ENCODE results near the gene CATSPERZ.

CATSPERZ gene

DNA sequence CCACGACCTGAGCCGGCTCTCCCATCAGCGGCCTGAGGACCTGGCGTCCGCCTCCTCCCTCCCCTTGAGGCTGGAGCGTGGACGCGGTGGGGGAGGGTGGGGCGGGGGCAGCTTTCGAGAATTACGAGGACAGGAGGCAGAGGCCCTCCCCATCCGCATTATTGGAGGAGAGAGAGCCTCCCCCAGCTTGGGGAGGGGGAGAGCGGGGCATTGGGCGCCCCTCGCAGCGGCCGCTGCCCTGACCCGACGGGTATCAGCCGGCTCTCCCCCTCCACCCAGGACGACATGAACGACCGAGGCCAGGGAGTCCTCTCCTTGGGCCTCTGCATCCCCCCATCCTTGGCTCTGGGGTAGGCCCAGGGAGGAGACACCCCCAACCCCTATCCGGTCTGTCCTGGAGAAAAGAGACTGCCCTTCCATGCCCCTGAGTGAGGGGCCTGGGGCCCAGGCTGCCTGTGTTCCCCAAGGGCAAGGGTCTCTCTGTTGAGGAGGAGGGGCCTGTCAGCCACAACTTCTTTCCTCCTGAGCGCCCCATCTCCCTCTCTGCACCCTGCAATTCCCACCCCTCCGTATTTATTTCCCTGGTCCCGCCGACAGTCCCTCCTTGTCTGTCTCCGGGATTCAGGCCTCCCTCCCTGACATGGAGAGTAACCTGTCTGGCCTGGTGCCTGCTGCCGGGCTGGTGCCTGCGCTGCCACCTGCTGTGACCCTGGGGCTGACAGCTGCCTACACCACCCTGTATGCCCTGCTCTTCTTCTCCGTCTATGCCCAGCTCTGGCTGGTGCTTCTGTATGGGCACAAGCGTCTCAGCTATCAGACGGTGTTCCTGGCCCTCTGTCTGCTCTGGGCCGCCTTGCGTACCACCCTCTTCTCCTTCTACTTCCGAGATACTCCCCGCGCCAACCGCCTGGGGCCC lies 14.0 kb upstream of the CATSPERZ start:
- Histone ChIP-seq H3K4me3 (ENCODE audit: low read depth in 1 of 2, low read length in 2 of 2) (peak overlapping the region; percentile 66 to 91), H3K27me3 (ENCODE audit: control insufficient read depth in 1 of 2, insufficient read depth in 2 of 2, low read length in 2 of 2) (peaks cover 7 to 12% of the 10 kb centered on the region in 2 donors), H3K36me3 (ENCODE audit: control insufficient read depth in 1 of 2, insufficient read depth in 2 of 2, low read length in 2 of 2) (peaks cover 0 to 7% of the 10 kb centered on the region in 2 donors), H3K27ac (ENCODE audit: low read depth, low read length) (peak overlapping the region; percentile 97), H3K4me1 (ENCODE audit: control insufficient read depth in 1 of 2, insufficient read depth in 2 of 2, low read length in 2 of 2) (peaks cover 20 to 23% of the 10 kb centered on the region in 2 donors), H3K9ac (ENCODE audit: low read depth in 1 of 2, low read length in 2 of 2) (peak overlapping the region; percentile 60 to 88), H3K9me3 (ENCODE audit: control insufficient read depth in 1 of 2, low read length in 2 of 2) (no peaks in the 10 kb centered on the region)

DNA sequence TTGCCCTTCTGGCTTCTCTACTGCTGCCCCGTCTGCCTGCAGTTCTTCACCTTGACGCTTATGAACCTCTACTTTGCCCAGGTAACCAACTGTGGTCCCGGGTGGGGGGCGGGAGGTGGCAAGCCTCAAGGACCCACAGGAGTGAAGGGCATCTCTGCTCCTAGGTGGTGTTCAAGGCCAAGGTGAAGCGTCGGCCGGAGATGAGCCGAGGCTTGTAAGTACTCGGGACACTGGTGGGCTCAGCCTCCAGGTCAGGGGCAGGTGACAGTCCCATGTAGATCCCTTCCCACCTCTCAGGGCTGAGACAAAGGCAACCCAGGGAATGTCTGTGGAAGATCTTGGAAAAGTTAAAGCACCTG lies 13.4 kb upstream of the CATSPERZ start:
- Histone ChIP-seq H3K36me3 (ENCODE audit: control insufficient read depth in 1 of 2, insufficient read depth in 2 of 2, low read length in 2 of 2) (peaks cover 0 to 4% of the 10 kb centered on the region in 2 donors), H3K27me3 (ENCODE audit: control insufficient read depth in 1 of 2, insufficient read depth in 2 of 2, low read length in 2 of 2) (peaks cover 10 to 16% of the 10 kb centered on the region in 2 donors), H3K4me3 (ENCODE audit: low read depth in 1 of 2, low read length in 2 of 2) (no peak overlapping the region), H3K9me3 (ENCODE audit: control insufficient read depth in 1 of 2, low read length in 2 of 2) (no peaks in the 10 kb centered on the region), H3K4me1 (ENCODE audit: control insufficient read depth in 1 of 2, insufficient read depth in 2 of 2, low read length in 2 of 2) (peaks cover 20 to 23% of the 10 kb centered on the region in 2 donors), H3K27ac (ENCODE audit: low read depth, low read length) (no peak overlapping the region), H3K9ac (ENCODE audit: low read depth in 1 of 2, low read length in 2 of 2) (peak overlapping the region in 1 of 2 donors; percentile 88)

DNA sequence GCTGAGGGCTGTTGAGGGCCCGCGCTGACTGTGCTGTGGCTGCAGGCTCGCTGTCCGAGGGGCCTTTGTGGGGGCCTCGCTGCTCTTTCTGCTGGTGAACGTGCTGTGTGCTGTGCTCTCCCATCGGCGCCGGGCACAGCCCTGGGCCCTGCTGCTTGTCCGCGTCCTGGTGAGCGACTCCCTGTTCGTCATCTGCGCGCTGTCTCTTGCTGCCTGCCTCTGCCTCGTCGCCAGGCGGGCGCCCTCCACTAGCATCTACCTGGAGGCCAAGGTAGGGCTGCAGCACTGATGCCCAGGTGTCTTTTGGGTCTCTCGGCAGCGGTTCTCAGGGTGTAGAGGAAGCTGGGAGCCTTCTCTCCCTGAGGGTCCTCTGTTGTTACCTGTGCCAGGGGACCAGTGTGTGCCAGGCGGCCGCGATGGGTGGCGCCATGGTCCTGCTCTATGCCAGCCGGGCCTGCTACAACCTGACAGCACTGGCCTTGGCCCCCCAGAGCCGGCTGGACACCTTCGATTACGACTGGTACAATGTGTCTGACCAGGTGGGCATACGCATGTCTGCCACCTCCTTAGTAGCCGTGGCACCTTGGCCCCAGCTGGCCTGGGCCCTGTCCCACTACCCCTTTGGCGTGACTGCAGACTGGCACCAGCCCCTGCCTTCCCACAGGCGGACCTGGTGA lies 12.3 kb upstream of the CATSPERZ start:
- no peak overlapping the region for H3K27ac ChIP-seq (ENCODE audit: low read depth, low read length)
- no peaks in the 10 kb centered on the region for H3K36me3 ChIP-seq (ENCODE audit: control insufficient read depth in 1 of 2, insufficient read depth in 2 of 2, low read length in 2 of 2)
- H3K9ac ChIP-seq (ENCODE audit: low read depth in 1 of 2, low read length in 2 of 2) = no peak overlapping the region
- H3K9me3 ChIP-seq (ENCODE audit: control insufficient read depth in 1 of 2, low read length in 2 of 2) = no peaks in the 10 kb centered on the region
- H3K27me3 ChIP-seq (ENCODE audit: control insufficient read depth in 1 of 2, insufficient read depth in 2 of 2, low read length in 2 of 2) = peaks cover 21 to 26% of the 10 kb centered on the region in 2 donors
- H3K4me3 ChIP-seq (ENCODE audit: low read depth in 1 of 2, low read length in 2 of 2) = no peak overlapping the region
- peaks cover 23 to 25% of the 10 kb centered on the region in 2 donors for H3K4me1 ChIP-seq (ENCODE audit: control insufficient read depth in 1 of 2, insufficient read depth in 2 of 2, low read length in 2 of 2)

DNA sequence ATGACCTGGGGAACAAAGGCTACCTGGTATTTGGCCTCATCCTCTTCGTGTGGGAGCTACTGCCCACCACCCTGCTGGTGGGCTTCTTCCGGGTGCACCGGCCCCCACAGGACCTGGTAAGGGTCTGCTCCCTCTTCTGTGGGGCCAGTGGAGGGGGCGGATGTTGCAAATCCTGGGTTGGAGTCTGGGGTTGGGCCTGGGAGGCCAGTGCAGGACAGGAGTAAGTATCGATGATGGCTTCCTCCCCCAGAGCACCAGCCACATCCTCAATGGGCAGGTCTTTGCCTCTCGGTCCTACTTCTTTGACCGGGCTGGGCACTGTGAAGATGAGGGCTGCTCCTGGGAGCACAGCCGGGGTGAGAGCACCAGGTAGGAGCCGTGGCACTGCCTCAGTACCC lies 11.8 kb upstream of the CATSPERZ start:
- Histone ChIP-seq H3K9me3 (ENCODE audit: control insufficient read depth in 1 of 2, low read length in 2 of 2) (no peaks in the 10 kb centered on the region), H3K4me3 (ENCODE audit: low read depth in 1 of 2, low read length in 2 of 2) (no peak overlapping the region), H3K27ac (ENCODE audit: low read depth, low read length) (no peak overlapping the region), H3K4me1 (ENCODE audit: control insufficient read depth in 1 of 2, insufficient read depth in 2 of 2, low read length in 2 of 2) (peaks cover 17 to 23% of the 10 kb centered on the region in 2 donors), H3K27me3 (ENCODE audit: control insufficient read depth in 1 of 2, insufficient read depth in 2 of 2, low read length in 2 of 2) (peaks cover 26 to 32% of the 10 kb centered on the region in 2 donors), H3K9ac (ENCODE audit: low read depth in 1 of 2, low read length in 2 of 2) (no peak overlapping the region), H3K36me3 (ENCODE audit: control insufficient read depth in 1 of 2, insufficient read depth in 2 of 2, low read length in 2 of 2) (no peaks in the 10 kb centered on the region)

DNA sequence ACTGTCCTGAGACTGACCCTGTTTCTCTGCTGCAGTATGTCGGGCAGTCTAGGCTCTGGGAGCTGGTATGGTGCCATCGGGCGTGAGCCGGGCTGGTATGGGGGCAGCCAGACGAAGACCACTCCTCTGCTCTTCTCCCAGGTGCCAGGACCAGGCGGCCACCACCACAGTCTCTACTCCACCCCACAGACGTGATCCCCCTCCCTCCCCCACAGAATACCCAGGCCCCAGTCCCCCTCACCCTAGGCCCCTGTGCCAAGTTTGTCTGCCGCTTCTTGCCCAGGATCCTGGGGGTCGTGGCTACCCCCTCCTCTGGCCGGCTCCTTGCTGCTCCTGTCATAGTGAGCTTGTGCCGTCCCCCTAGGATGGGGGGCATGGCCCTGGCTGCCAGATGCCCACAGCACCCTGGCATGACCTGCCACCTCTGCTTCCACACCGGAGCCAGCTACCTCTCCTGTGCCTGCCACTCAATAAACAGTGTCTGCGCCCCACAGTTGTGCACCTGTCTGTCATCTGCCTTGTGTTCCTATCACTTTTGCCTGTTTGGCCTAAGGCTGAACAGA lies 11.1 kb upstream of the CATSPERZ start:
- H3K4me3 ChIP-seq (ENCODE audit: low read depth in 1 of 2, low read length in 2 of 2) = no peak overlapping the region
- H3K9me3 ChIP-seq (ENCODE audit: control insufficient read depth in 1 of 2, low read length in 2 of 2) = no peaks in the 10 kb centered on the region
- H3K36me3 ChIP-seq (ENCODE audit: control insufficient read depth in 1 of 2, insufficient read depth in 2 of 2, low read length in 2 of 2) = no peaks in the 10 kb centered on the region
- H3K4me1 ChIP-seq (ENCODE audit: control insufficient read depth in 1 of 2, insufficient read depth in 2 of 2, low read length in 2 of 2) = peaks cover 11 to 16% of the 10 kb centered on the region in 2 donors
- no peak overlapping the region for H3K27ac ChIP-seq (ENCODE audit: low read depth, low read length)
- no peak overlapping the region for H3K9ac ChIP-seq (ENCODE audit: low read depth in 1 of 2, low read length in 2 of 2)
- H3K27me3 ChIP-seq (ENCODE audit: control insufficient read depth in 1 of 2, insufficient read depth in 2 of 2, low read length in 2 of 2) = peaks cover 28 to 34% of the 10 kb centered on the region in 2 donors

DNA sequence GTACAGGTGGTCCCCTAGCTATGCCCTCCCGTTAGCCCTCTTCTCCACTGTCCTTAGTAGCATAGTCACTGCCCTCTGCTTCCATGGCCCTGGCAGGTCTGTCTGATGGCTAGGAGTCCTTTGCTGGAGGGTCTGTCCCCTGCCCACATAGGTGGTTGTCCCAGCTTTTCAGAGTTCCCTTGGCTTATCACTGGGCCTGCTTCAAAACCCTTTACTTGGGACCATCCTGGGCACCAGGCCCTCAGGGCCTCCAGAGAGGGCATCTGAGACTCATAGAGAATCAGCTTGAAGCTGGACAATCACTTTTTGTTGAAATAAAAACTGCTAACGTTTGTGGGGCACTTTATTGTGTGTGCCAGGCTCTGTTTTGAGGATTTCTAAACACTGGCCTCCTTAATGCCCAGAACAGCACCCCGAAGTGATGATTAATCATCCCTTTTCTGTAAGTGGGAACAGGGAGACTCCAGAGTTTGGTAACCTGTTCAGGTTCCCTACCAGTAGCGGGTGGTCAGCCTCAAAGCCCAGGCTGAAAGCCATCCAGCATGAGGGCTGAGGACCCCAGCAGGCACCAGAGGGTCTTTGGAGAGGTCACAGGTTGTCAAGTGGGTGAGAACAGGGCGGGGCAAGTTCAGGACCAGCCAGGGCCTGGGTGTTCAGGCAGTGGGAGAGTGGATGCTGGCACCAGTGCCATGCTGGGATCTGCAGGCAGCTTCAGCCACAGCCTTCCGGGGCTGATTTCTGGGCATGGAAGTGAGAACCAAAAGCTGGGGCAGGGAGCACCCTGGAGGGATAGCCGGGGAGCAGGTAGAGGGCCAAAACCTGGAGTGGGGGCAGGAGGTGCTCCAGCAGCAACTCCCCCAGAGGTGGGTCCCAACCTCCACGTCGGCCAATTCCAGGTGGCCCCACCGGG lies 9.6 kb upstream of the CATSPERZ start:
- peaks cover 39 to 45% of the 10 kb centered on the region in 2 donors for H3K27me3 ChIP-seq (ENCODE audit: control insufficient read depth in 1 of 2, insufficient read depth in 2 of 2, low read length in 2 of 2)
- no peaks in the 10 kb centered on the region for H3K36me3 ChIP-seq (ENCODE audit: control insufficient read depth in 1 of 2, insufficient read depth in 2 of 2, low read length in 2 of 2)
- H3K4me1 ChIP-seq (ENCODE audit: control insufficient read depth in 1 of 2, insufficient read depth in 2 of 2, low read length in 2 of 2) = peaks cover 10 to 13% of the 10 kb centered on the region in 2 donors
- H3K9ac ChIP-seq (ENCODE audit: low read depth in 1 of 2, low read length in 2 of 2) = no peak overlapping the region
- no peak overlapping the region for H3K27ac ChIP-seq (ENCODE audit: low read depth, low read length)
- no peak overlapping the region for H3K4me3 ChIP-seq (ENCODE audit: low read depth in 1 of 2, low read length in 2 of 2)
- no peaks in the 10 kb centered on the region for H3K9me3 ChIP-seq (ENCODE audit: control insufficient read depth in 1 of 2, low read length in 2 of 2)

DNA sequence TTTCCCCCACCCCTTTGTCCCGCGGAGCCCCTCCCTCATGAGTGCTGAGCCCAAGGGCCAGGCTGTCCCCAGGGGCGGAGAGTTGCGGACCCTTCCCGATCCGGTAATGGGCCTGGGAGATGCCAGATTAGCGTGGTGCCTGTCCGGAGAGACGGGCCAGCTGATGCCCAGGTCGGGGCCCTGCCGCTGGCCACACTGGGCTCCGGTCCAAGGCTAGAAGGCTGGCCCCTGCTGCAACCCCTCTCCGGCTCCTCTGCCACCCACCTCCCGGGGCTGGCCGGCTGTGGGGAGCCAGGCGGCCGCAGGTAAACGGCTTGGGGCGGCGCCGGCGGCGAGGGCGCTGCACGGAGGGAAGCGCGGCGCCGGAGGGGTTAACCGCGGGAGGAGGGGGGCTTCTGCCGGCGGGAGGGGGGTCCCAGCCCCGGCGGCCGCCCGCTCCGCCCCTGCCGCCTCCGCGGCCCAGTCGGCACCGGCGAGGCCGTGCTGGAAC lies 8.9 kb upstream of the CATSPERZ start, which contains the start of gene KCNK4:
TSS of gene KCNK4 (plus strand) at position 41 of the 490 bp plus-strand sequence. CDS start 1,717 bp downstream, outside the sequence.
- H3K36me3 ChIP-seq (ENCODE audit: control insufficient read depth in 1 of 2, insufficient read depth in 2 of 2, low read length in 2 of 2) = no peaks in the 10 kb centered on the region
- peaks cover 39 to 52% of the 10 kb centered on the region in 2 donors for H3K27me3 ChIP-seq (ENCODE audit: control insufficient read depth in 1 of 2, insufficient read depth in 2 of 2, low read length in 2 of 2)
- H3K4me1 ChIP-seq (ENCODE audit: control insufficient read depth in 1 of 2, insufficient read depth in 2 of 2, low read length in 2 of 2) = peaks cover 6 to 8% of the 10 kb centered on the region in 2 donors
- no peak within 1 kb of the TSS for H3K27ac ChIP-seq (ENCODE audit: low read depth, low read length)
- no peak within 1 kb of the TSS for H3K4me3 ChIP-seq (ENCODE audit: low read depth in 1 of 2, low read length in 2 of 2)
- H3K9me3 ChIP-seq (ENCODE audit: control insufficient read depth in 1 of 2, low read length in 2 of 2) = no peaks in the 10 kb centered on the region
- no peak within 1 kb of the TSS for H3K9ac ChIP-seq (ENCODE audit: low read depth in 1 of 2, low read length in 2 of 2)

DNA sequence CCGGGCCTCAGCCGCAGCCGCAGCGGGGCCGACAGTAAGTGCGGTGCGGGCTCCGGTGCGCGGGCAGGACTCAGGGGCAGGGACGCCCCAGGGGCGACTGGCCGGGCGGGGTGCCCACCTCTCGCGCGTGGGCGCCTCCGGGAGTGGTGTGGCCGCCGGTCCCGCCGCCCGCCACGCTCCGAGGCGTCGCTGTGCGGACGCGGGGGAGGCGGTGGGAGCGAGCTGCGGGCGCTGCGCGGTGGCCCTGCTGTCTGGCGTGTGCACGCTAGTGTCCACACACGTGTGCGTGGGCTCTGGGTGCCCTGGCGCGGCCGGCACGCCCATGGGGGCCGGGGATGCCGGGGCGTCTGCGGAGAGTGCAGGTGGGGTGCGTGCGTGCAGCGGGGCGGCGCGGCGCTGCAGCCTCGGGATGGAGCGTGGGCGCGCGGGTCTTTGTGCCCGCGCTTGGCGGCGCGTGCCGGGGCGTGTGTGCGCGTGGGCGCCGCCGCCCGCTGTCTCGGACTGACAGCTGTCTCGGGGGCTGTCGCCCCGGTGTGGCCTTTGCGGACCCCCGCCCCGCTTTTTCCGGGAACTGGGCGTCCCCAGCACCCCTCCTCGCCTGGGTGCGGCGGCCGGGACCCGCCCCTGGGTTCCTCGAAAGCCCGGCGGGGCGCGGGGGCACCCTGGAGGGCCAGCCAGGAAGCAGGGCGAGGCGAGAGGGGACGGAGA lies 8.3 kb upstream of the CATSPERZ start:
- Histone ChIP-seq H3K27ac (ENCODE audit: low read depth, low read length) (no peak overlapping the region), H3K36me3 (ENCODE audit: control insufficient read depth in 1 of 2, insufficient read depth in 2 of 2, low read length in 2 of 2) (no peaks in the 10 kb centered on the region), H3K9ac (ENCODE audit: low read depth in 1 of 2, low read length in 2 of 2) (no peak overlapping the region), H3K4me3 (ENCODE audit: low read depth in 1 of 2, low read length in 2 of 2) (no peak overlapping the region), H3K4me1 (ENCODE audit: control insufficient read depth in 1 of 2, insufficient read depth in 2 of 2, low read length in 2 of 2) (peaks cover 0 to 5% of the 10 kb centered on the region in 2 donors), H3K27me3 (ENCODE audit: control insufficient read depth in 1 of 2, insufficient read depth in 2 of 2, low read length in 2 of 2) (peaks cover 42 to 58% of the 10 kb centered on the region in 2 donors), H3K9me3 (ENCODE audit: control insufficient read depth in 1 of 2, low read length in 2 of 2) (no peaks in the 10 kb centered on the region)

All from duodenal mucosa (tissue), 2 donors.